ENCODE data around the gene CNPPD1.
"Not testable (repeated sequence)": the region's sequence is repeated elsewhere in the genome, so short reads cannot be mapped to it uniquely, and the experiment has no call there.

CNPPD1 gene

DNA sequence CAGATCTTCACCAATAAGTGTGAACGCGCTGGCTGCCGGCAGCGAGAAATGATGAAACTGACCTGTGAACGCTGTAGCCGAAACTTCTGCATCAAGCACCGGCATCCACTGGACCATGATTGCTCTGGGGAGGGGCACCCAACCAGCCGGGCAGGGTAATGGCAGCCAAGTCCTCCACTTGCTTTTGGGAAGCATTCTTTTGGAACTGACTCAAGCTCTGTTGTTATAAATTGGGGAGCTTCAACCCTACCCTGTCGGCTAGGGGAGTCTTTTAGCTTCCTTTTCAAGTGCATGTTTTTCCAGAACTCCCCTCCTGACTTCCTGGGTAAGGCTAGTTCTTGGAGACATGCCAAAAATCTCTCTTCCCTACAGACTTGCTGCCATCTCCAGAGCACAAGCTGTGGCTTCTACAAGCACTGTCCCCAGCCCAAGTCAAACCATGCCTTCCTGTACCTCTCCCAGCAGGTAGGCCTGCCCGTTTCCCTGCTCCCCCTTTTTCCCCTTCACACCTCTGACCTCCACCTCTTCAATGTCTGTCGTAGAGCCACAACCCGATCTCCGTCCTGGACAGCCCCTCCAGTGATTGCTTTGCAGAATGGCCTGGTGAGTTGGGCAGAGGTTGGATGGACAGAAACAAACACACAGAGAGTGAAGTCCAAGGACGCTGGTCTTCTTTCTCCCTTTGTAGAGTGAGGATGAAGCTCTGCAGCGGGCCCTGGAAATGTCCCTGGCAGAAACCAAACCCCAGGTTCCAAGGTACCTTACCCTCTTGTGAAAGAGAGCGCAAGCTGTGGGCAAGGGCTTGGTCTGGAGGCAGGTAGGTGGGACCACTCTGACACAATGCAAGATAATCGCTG lies 31.4 kb upstream of the CNPPD1 start:
- DNase-seq (ENCODE audit: low read depth), result no peak

DNA sequence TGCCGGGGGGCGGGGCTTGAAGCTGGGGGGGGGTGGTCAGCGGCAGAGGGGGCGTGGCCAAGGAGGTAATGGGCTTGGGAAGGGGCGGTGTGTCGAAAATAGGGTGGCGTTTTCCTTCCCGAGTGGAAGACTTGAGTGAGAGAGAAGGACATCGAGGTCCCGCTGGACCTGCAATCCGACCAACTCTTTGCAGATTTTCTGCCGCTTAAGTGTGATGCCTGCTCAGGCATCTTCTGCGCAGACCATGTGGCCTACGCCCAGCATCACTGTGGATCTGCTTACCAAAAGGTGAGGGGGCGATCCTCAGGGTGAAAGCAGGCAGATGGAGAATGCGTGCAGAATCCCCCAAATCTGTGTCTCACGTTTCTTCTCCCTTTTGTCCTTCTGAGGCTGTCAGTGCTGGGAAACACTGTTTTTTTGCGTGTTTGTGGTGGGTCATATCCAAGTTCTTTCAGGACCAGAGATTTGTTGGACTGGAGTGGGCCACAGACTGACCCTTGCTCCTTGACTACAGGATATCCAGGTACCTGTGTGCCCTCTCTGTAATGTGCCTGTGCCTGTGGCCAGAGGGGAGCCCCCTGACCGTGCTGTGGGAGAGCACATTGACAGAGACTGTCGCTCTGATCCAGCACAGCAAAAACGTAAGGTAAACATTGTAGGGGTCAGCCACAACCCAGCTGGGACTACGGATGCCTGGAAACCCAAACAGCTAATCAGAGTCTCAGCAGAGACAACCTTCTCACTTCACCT lies 30.6 kb upstream of the CNPPD1 start:
- no peak for DNase-seq (ENCODE audit: low read depth)

DNA sequence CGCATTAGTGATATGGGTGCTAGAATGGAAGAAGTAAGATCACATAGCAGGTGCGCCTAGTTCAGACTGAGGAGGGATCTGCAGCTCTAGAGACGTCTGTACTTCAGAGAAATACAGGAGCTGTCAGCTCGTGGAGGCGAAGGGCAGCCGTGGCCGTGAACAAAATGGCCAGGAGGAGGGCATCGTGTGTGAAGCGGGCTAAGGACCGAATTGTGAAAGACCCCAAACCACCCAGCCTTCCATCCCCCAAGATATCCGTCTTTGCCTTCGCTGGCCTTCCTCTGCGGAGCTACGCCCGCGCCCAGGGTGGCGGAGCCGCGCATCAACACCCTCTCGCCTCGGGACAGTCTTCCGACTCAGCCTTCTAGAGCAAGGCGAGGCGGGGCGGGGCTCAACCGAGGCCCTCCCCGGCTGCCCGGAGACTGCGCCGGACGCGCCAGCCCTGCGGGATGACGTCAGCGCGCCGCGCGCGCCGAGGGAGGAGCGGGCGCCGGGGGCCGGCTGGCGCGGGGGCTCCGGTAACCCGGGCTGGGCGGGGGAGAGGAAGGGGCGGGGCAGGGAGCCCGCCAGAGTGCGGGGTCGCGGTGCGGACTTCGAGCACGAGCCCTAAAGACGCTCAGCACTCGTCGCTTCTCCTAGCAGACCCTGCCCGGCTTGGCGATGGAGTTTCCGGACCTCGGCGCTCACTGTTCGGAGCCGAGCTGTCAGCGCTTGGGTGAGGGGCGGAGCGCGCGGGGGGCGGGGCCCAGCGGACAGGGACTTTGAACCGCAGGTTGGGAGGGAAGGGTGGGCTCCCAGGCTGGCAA lies 29.8 kb upstream of the CNPPD1 start, which contains the start of gene ZFAND2B:
ZFAND2B (plus strand) TSS at position 455 of the 806 bp plus-strand sequence; CDS start at position 661, 206 bp downstream.
- DNase-seq (ENCODE audit: low read depth), result peak; percentile 89

DNA sequence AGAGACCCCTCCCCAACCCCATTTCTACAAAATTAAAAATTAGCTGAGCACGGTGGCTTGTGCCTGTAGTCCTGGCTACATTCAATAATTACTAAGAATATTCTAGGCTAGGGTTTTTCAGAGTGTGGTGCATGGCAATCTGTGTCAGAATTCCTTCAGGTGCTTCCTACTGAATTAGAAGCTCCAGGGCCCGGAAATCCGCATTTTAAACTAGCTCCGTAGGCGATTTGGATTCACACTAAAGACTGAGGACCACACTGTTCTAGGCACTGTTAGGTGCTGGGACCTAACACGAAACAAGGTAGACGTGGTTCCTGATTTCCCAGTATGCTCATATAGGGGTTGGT lies 29.2 kb upstream of the CNPPD1 start:
- DNase-seq (ENCODE audit: low read depth), result no peak

DNA sequence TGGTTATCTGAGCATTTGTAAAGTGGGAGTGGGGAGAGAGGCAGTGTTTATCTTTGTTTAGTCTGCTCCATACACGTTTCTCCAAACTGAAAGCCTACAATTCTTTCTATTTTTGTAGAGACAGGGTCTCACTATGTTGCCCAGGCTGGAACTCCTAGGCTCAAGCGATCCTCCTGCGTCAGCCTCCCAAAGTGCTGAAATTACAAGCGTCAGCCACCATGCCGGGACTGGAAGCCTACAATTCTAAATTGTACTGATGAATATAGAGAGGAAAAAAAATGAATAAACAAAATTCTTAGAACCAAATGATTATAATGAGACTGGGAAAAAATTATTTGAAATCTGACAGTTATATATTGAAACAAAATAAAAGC lies 28.4 kb upstream of the CNPPD1 start:
- no peak for DNase-seq (ENCODE audit: low read depth)

DNA sequence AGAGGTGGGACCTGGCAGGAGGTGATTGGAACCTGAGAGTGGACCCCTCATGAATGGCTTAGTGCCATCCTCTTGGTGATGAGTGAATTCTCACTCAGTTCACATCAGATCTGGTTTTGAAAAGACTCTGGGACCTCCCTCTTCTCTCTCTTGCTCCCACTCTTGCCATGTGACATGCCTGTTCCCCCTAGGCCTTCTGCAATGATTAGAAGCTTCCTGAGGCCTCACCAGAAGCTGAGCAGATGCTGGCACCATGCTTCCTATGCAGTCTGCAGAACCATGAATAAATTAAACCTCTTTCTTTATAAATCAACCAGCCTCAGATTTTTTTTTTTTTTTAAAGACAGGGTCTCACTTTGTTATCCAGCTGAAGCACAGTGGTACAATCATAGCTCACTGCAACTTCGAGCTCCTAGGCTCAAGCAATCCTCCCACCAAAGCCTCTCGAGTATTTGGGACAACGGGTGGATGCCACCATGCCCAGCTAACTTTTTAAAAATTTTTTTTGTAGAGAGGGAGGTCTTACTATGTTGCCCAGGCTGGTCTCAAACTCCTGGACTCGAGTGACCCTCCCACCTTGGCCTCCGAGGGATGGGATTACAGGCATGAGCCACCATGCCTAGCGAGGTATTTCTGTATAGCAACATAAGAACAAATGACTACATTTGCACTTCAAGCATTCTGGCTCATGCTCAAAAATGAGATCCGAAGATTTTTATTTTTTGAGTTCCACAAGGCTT lies 27.9 kb upstream of the CNPPD1 start:
- DNase-seq (ENCODE audit: low read depth), result no peak

DNA sequence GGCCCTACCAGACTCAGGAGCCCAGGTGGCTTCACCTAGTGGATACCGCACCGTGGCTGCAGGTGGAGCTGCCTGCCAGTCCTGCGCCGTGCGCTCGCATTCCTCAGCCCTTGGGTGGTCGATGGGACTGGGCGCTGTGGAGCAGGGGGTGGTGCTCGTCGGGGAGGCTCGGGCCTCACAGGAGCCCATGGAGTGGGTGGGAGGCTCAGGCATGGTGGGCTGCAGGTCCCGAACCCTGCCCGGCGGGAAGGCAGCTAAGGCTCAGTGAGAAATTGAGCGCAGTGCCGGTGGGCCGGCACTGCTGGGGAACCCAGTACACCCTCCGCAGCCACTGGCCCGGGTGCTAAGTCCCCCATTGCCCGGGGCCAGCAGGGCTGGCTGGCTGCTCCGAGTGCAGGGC lies 24.6 kb upstream of the CNPPD1 start:
- DNase-seq (ENCODE audit: low read depth), result not testable (repeated sequence)

DNA sequence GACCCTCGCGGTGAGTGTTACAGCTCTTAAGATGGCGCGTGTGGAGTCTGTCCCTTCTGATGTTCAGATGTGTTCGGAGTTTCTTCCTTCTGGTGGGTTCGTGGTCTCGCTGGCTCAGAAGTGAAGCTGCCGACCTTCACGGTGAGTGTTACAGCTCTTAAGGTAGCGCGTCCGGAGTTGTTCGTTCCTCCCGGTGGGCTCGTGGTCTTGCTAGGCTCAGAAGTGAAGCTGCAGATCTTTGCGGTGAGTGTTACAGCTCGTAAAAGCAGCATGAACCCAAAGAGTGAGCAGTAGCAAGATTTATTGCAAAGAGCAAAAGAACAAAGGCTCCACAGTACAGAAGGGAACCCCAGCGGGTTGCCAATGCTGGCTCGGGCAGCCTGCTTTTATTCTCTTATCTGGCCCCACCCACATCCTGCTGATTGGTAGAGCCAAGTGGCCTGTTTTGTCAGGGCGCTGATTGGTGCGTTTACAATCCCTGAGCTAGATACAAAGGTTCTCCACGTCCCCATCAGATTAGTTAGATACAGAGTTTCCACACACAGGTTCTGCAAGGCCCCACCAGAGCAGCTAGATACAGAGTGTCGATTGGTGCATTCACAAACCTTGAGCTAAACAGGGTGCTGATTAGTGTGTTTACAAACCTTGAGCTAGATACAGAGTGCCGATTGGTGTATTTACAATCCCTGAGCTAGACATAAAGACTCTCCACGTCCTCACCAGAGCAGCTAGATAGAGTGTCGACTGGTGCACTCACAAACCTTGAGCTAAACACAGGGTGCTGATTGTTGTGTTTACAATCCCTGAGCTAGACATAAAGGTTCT lies 24.0 kb upstream of the CNPPD1 start:
- DNase-seq (ENCODE audit: low read depth), result peak; percentile 9

DNA sequence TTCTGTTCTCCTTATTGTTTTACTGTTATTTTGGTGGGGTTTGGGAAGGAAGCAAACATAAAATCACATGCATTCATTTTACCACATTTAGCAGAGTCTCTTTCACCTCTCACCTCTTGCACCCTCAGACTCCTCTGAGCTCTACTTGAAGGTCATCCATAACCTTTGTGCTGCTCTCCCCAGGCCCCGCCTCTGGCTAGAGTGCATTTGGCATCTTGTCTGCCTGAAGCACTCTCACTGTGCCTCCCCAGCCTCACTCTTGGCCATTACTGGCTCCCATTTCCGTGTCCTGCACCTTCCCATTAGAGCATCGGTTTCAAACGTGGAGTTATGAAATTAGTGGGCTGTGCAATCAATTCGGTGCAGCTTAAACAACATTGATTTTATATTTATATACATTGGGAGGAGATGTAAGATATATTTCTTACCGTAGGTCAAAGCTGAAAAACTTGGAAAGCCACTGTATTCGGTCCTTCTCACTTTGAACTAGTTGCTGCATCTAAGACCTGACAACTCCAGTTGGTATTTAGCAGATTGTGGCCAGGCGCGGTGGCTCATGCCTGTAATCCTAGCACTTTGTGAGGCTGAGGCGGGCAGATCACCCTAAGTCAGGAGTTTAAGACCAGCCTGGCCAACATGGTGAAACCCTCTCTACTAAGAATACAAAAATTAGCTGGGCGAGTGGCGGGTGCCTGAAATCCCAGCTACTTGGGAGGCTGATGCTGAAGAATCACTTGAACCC lies 22.9 kb upstream of the CNPPD1 start:
- DNase-seq (ENCODE audit: low read depth), result no peak

DNA sequence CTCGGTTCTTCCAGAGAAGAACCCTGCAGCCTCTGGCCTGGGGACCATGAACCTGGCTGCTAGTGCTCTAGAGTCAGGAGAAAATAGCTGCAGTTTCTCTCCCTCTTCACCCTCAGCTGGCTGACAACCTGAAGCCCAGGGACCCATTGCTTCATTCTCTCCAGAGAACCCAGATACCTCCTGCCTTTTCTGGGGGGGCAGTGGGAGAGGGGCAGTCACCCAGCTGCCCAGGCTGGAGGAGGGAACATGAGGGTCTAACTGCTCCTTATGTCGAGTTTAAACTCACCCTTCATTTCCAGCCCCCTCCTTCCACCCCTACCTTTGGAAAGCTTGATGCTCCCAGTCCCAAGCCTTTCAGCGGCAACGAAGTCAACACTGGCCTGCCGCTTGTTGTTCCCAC lies 22.2 kb upstream of the CNPPD1 start:
- DNase-seq (ENCODE audit: low read depth), result no peak

DNA sequence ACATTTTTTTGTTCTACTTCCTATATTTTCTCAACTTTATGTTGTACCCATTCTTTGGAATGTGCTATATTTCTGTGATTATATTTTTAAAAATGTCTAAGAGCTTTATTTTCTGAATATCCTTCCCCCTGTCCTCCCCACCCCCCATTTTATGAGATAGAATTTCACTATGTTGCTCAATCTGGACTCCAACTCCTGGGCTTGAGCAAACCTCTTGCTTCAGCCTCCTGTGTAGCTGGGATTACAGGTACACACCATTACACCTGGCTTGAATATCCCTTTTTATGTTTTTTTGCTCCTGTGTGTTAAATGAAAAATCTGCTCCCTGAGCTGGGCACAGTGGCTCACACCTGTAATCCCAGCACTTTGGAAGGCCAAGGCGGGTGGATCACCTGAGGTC lies 20.7 kb upstream of the CNPPD1 start:
- DNase-seq (ENCODE audit: low read depth), result no peak

DNA sequence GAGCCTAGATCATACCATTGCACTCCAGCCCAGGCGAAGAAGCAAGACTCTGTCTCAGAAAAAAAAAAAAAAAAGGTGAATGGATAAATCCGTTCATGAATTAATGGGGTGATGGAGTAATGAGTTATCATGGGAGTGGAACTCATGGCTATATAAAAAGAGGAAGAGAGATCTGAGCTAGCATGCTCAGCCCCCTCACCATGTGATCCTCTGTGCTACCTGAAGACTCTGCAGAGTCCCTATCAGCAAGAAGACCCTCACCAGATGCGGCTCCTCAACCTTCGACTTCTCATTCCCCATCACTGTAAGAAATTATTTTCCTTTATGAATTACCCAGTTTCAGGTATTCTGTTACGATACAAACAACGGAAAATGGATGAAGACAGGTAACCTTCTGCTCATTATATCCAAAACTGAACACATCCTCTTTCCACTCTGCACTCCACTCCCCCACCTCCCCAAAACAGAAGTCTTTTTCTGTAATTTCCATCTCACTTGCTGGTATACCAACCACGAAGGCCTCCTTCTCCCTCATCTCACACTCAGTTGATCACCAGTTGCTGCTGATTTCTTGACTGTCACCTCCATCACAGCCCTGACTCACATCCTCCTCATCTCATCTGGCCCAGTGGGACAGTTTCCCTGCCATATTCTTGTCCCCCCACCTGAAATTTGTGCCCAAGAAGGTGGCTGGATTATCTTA lies 10.2 kb upstream of the CNPPD1 start:
- no peak for DNase-seq (ENCODE audit: low read depth)

DNA sequence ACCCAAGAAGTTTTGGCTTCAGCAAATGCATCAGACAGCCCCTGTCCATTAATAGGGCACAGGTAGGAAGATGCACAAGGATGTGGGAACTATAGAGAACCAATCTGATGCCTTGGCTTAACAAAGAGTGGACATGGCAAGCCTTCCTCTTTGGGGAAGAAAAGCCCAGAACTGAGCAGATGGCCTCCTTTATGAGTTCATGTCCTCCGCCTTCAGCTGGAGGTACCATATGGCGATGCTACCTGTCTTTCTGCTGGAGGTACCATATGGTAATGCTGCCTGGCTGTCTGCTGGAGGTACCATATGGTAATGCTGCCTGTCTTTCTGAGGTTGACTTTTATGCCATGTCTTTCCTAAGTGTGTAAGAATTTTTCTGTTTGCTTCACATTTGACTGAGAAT lies 7.4 kb upstream of the CNPPD1 start:
- no peak for DNase-seq (ENCODE audit: low read depth)

DNA sequence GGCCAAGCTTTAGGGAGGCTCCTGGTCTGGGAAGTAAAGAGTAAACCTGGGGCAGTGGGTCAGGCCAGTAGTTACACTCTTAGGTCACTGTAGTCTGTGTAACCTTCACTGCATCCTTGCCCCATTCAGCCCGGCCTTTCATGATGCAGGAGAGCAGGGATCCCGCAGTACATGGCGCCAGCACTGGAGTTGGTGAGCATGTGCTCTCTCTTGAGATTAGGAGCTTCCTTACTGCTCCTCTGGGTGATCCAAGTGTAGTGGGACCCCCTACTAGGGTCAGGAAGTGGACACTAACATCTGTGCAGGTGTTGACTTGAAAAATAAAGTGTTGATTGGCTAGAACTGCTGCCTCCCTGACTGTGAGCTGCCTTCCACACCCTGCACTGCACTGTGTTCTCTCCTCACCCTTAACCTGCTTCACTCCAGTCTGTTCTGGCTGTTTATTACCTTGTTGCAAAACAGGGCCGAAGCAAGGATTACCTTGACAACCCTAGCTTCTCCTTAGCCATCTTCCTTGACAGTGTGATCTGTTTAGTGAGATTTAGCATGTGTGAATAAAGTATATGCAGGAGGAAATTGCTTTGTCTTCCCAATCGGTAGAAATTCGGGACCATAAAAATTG lies 6.5 kb upstream of the CNPPD1 start:
- DNase-seq (ENCODE audit: low read depth), result no peak

DNA sequence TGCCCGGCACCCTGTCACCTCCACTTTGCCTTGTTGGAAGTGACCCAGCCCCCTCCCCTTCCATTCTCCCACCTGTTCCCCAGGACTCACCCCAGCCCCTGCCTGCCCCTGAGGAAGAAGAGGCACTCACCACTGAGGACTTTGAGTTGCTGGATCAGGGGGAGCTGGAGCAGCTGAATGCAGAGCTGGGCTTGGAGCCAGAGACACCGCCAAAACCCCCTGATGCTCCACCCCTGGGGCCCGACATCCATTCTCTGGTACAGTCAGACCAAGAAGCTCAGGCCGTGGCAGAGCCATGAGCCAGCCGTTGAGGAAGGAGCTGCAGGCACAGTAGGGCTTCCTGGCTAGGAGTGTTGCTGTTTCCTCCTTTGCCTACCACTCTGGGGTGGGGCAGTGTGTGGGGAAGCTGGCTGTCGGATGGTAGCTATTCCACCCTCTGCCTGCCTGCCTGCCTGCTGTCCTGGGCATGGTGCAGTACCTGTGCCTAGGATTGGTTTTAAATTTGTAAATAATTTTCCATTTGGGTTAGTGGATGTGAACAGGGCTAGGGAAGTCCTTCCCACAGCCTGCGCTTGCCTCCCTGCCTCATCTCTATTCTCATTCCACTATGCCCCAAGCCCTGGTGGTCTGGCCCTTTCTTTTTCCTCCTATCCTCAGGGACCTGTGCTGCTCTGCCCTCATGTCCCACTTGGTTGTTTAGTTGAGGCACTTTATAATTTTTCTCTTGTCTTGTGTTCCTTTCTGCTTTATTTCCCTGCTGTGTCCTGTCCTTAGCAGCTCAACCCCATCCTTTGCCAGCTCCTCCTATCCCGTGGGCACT lies 5.8 kb upstream of the CNPPD1 start:
- DNase-seq (ENCODE audit: low read depth), result no peak

DNA sequence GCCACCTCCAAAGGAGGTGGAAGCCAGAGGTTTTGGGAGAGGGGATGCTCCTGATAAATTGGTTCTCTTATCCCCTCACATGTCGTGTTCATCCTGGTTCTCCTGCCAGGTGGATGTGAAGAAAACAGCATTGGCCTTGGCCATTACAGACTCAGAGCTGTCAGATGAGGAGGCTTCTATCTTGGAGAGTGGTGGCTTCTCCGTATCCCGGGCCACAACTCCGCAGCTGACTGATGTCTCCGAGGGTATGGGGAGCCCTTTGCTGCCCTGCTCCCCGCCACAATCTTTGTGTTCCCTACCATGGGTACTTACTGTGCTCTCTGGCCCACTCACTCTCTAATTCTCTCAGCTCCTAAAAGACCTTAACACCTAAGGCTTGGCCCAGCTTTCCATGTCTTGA lies 4.8 kb upstream of the CNPPD1 start:
- DNase-seq (ENCODE audit: low read depth), result no peak

DNA sequence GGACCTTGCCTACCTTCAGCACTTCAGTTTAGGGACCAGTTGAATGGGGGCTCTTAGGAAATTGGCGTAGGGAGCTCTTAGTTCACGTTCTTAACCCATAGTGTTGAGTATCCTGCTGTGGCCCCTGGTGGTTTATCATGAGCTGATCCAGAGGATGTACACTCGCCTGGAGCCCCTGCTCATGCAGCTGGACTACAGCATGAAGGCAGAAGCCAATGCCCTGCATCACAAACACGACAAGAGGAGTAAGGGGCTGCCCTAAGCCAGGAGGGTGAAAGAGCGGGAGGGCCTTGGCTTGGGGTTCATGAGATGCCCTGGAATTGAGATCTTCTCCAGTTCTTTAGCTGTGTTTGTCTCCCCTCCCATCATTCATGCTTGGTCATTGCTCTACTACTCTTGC lies 4.2 kb upstream of the CNPPD1 start:
- no peak for DNase-seq (ENCODE audit: low read depth)

Measured in stimulated activated CD8-positive, alpha-beta memory T cell treated with anti-CD3 and anti-CD28 coated beads, Interleukin-12 subunit alpha, Interleukin-12 subunit beta, amount 100 ng/mL, for 1 hour (primary cell).